HEK293 (cell line): ENCODE measurements around the gene TRIM29.

Experiments used
- CTCF ChIA-PET: fragments of 350-600 bp; formaldehyde crosslinking; extraction: SDS; loops from one replicate; lab custom pipeline; 2021; ENCODE audit warnings: antibody characterized with exemption; lab: Yijun Ruan, JAX
- POLR2A ChIA-PET: fragments of 300-600 bp; formaldehyde crosslinking; extraction: SDS; loops from one replicate; lab custom pipeline; 2020; ENCODE audit warnings: antibody characterized with exemption, inconsistent platforms; lab: Yijun Ruan, JAX
- H3K27ac ChIP-seq: fragments of 200-500 bp; sonication (Bioruptor generic); 2 replicates; pipeline ENCODE4 v1.5.1; 2014; ENCODE audit warnings: low read depth, low read length, control low read depth, inconsistent platforms; ENCODE audit errors: extremely low read depth
- H3K36me3 ChIP-seq, 2 experiments: fragments of 200-500 bp in 1 of 2; sonication (Bioruptor generic) in 1 of 2; 1 replicate in 1 of 2; 2 replicates in 1 of 2; pipeline ENCODE4 v1.5.1; 2014 to 2017; ENCODE audit warnings: inconsistent platforms in 2 of 2, low read length in 2 of 2; ENCODE audit not compliant: control insufficient read depth in 2 of 2, insufficient read depth in 1 of 2
- H3K4me1 ChIP-seq: fragments of 200-500 bp; sonication (Bioruptor generic); 2 replicates; pipeline ENCODE4 v1.5.1; 2014; ENCODE audit warnings: mild to moderate bottlenecking, low read length, inconsistent platforms; ENCODE audit not compliant: control insufficient read depth, insufficient read depth
- H3K4me3 ChIP-seq: 2 replicates; pipeline ENCODE4 v1.5.1; 2011; ENCODE audit warnings: low read depth, mild to moderate bottlenecking, control low read depth, low read length, moderate library complexity
- H3K9me3 ChIP-seq: fragments of 200-500 bp; sonication (Bioruptor generic); 2 replicates; pipeline ENCODE4 v1.5.1; 2014; ENCODE audit warnings: low read depth, low read length, inconsistent platforms; ENCODE audit not compliant: control insufficient read depth, insufficient read depth
- PRDM4 ChIP-seq: fragments of 450-650 bp; formaldehyde crosslinking; IDR thresholded peaks from 2 replicates; pipeline ENCODE4 v1.5.1; 2017; ENCODE audit warnings: missing biosample characterization, missing genetic modification characterization
- REPIN1 ChIP-seq: fragments of 450-650 bp; formaldehyde crosslinking; IDR thresholded peaks from 2 replicates; pipeline ENCODE4 v1.5.1; 2017; ENCODE audit warnings: missing biosample characterization, missing genetic modification characterization, low read depth
- SCRT2 ChIP-seq: fragments of 450-650 bp; formaldehyde crosslinking; IDR thresholded peaks from 2 replicates; pipeline ENCODE4 v1.5.1; 2016; ENCODE audit warnings: missing biosample characterization, missing genetic modification characterization
- TSHZ1 ChIP-seq: fragments of 450-650 bp; formaldehyde crosslinking; IDR thresholded peaks from 2 replicates; pipeline ENCODE4 v1.5.1; 2016; ENCODE audit warnings: missing biosample characterization, missing genetic modification characterization, borderline replicate concordance
- ZBTB20 ChIP-seq: fragments of 450-650 bp; formaldehyde crosslinking; IDR thresholded peaks from 2 replicates; pipeline ENCODE4 v1.5.1; 2016; ENCODE audit warnings: missing biosample characterization, missing genetic modification characterization
- ZBTB44 ChIP-seq: fragments of 450-650 bp; IDR thresholded peaks from 2 replicates; pipeline ENCODE4 v1.5.1; 2018; ENCODE audit warnings: missing biosample characterization, mild to moderate bottlenecking, missing genetic modification characterization
- ZNF132 ChIP-seq: fragments of 450-650 bp; formaldehyde crosslinking; IDR thresholded peaks from 2 replicates; pipeline ENCODE4 v1.5.1; 2017; ENCODE audit warnings: missing biosample characterization, missing genetic modification characterization, borderline replicate concordance
- ZNF354C ChIP-seq: fragments of 450-650 bp; formaldehyde crosslinking; IDR thresholded peaks from 2 replicates; pipeline ENCODE4 v1.5.1; 2016; ENCODE audit warnings: missing biosample characterization, missing genetic modification characterization, low read depth, borderline replicate concordance
- ZNF510 ChIP-seq: fragments of 450-650 bp; formaldehyde crosslinking; IDR thresholded peaks from 2 replicates; pipeline ENCODE4 v1.5.1; 2018; ENCODE audit warnings: mild to moderate bottlenecking, missing genetic modification characterization, missing biosample characterization; ENCODE audit not compliant: insufficient replicate concordance
- ZNF513 ChIP-seq: fragments of 450-650 bp; IDR thresholded peaks from 2 replicates; pipeline ENCODE4 v1.5.1; 2018; ENCODE audit warnings: missing biosample characterization, missing genetic modification characterization
- ZNF529 ChIP-seq: fragments of 450-650 bp; formaldehyde crosslinking; IDR thresholded peaks from 2 replicates; pipeline ENCODE4 v1.5.1; 2017; ENCODE audit warnings: missing genetic modification characterization, missing biosample characterization; ENCODE audit not compliant: insufficient replicate concordance
- ZNF555 ChIP-seq: fragments of 450-650 bp; formaldehyde crosslinking; conservative IDR thresholded peaks from 2 replicates; pipeline ENCODE4 v1.5.1; 2017; ENCODE audit warnings: missing biosample characterization, mild to moderate bottlenecking, missing genetic modification characterization, inconsistent platforms
- ZNF610 ChIP-seq: fragments of 450-650 bp; formaldehyde crosslinking; IDR thresholded peaks from 2 replicates; pipeline ENCODE4 v1.5.1; 2016; ENCODE audit warnings: missing biosample characterization, missing genetic modification characterization, borderline replicate concordance
- ZNF629 ChIP-seq: fragments of 450-650 bp; formaldehyde crosslinking; IDR thresholded peaks from 2 replicates; pipeline ENCODE4 v1.5.1; 2017; ENCODE audit warnings: missing biosample characterization, missing genetic modification characterization
- ZNF670 ChIP-seq: fragments of 450-650 bp; formaldehyde crosslinking; IDR thresholded peaks from 2 replicates; pipeline ENCODE4 v1.5.1; 2016; ENCODE audit warnings: missing biosample characterization, missing genetic modification characterization, low read depth
- ZNF704 ChIP-seq: fragments of 450-650 bp; formaldehyde crosslinking; IDR thresholded peaks from 2 replicates; pipeline ENCODE4 v1.5.1; 2016; ENCODE audit warnings: missing biosample characterization, missing genetic modification characterization
- ZNF843 ChIP-seq: fragments of 450-650 bp; formaldehyde crosslinking; IDR thresholded peaks from 2 replicates; pipeline ENCODE4 v1.5.1; 2016; ENCODE audit warnings: missing biosample characterization, missing genetic modification characterization
- ZSCAN4 ChIP-seq: fragments of 450-650 bp; formaldehyde crosslinking; IDR thresholded peaks from 2 replicates; pipeline ENCODE4 v1.5.1; 2017; ENCODE audit warnings: missing biosample characterization, missing genetic modification characterization
- ZXDB ChIP-seq: fragments of 450-650 bp; formaldehyde crosslinking; IDR thresholded peaks from 2 replicates; pipeline ENCODE4 v1.5.1; 2016; ENCODE audit warnings: missing biosample characterization, missing genetic modification characterization

TRIM29 gene

GRCh38 chr11:120067438-120068113 is 70.3 kb downstream of the TRIM29 start:
- Histone ChIP-seq H3K36me3 (no peaks in the 10 kb centered on the region), H3K4me1 (no peaks in the 10 kb centered on the region), H3K4me3 (no peak overlapping the region), H3K27ac (no peak overlapping the region), H3K9me3 (no peaks in the 10 kb centered on the region)
- ChIA-PET CTCF (interaction anchor here (0.6 to 1.0 kb wide), 2 partner anchors 29 to 40 kb away, joined by 3 to 4 read pairs; no protein-coding TSS in a partner anchor), POLR2A (no interaction called here)
- peak; percentile 46; the same call in 1 of the 2 replicates for TF ChIP-seq SCRT2 (tag by site-specific recombination)
- no peak for TF ChIP-seq ZNF610 (tag by site-specific recombination)

- CTCF ChIA-PET = interaction anchor here (0.6 to 1.0 kb wide), 2 partner anchors 28 to 41 kb away, joined by 3 to 4 read pairs; no protein-coding TSS in a partner anchor
Observed at GRCh38 chr11:120066738-120067437, 71.0 kb downstream of the TRIM29 start.

More at GRCh38 chr11:120066738-120067437, 71.0 kb downstream of the TRIM29 start:
- POLR2A ChIA-PET = no interaction called here
- TF ChIP-seq ZNF843 (tag by site-specific recombination) = no peak
- TF ChIP-seq ZNF354C (tag by site-specific recombination) = no peak
- no peak for TF ChIP-seq ZSCAN4 (tag by site-specific recombination)
- no peak for TF ChIP-seq ZNF704 (tag by site-specific recombination)
- no peak for TF ChIP-seq ZNF555
- no peak for TF ChIP-seq ZNF670 (tag by site-specific recombination)
- TF ChIP-seq ZBTB44 (tag by site-specific recombination) = no peak
- no peak for TF ChIP-seq ZNF513
- TF ChIP-seq ZNF510 (tag by site-specific recombination) = no peak
- no peak for TF ChIP-seq ZNF629 (tag by site-specific recombination)
- no peak for TF ChIP-seq REPIN1 (tag by site-specific recombination)
- TF ChIP-seq ZNF610 (tag by site-specific recombination) = no peak
- no peak for TF ChIP-seq TSHZ1 (tag by site-specific recombination)
- TF ChIP-seq ZNF132 = no peak
- TF ChIP-seq ZNF529 (tag by site-specific recombination) = no peak
- no peak for TF ChIP-seq ZBTB20 (tag by site-specific recombination)
- TF ChIP-seq ZXDB (tag by site-specific recombination) = no peak
- no peak for TF ChIP-seq PRDM4 (tag by site-specific recombination)
- no peaks in the 10 kb centered on the region for H3K9me3 ChIP-seq
- H3K36me3 ChIP-seq = no peaks in the 10 kb centered on the region
- no peaks in the 10 kb centered on the region for H3K4me1 ChIP-seq
- no peak overlapping the region for H3K27ac ChIP-seq
- H3K4me3 ChIP-seq = no peak overlapping the region
